Measurements from ENCODE around the gene ADGRG2.

ADGRG2 gene

GRCh38 chrX:18946157-18946556 lies 176.1 kb downstream of the ADGRG2 start:
- no peak overlapping the region for H3K4me3 ChIP-seq (replicated peaks in 1 of 2; ENCODE audit: low read depth in 2 of 2, low read length in 2 of 2)
- no peak for TF ChIP-seq CTCF (IDR thresholded peaks at IDR 0.05; ENCODE audit: low read depth, low read length)
- no peak for DNase-seq (ENCODE audit: low read depth in 2 of 2)

GRCh38 chrX:18945483-18945882 lies 176.8 kb downstream of the ADGRG2 start:
- no peak for DNase-seq (ENCODE audit: low read depth in 2 of 2)
- no peak for TF ChIP-seq CTCF (IDR thresholded peaks at IDR 0.05; ENCODE audit: low read depth, low read length)
- no peak overlapping the region for H3K4me3 ChIP-seq (replicated peaks in 1 of 2; ENCODE audit: low read depth in 2 of 2, low read length in 2 of 2)

- TF ChIP-seq CTCF (IDR thresholded peaks at IDR 0.05; ENCODE audit: low read depth, low read length), result no peak
- no peak for DNase-seq (ENCODE audit: low read depth in 2 of 2)
- no peak overlapping the region for H3K4me3 ChIP-seq (replicated peaks in 1 of 2; ENCODE audit: low read depth in 2 of 2, low read length in 2 of 2)
Observed at GRCh38 chrX:18944482-18944881, 177.8 kb downstream of the ADGRG2 start.

- DNase-seq (ENCODE audit: low read depth in 2 of 2), result no peak
- no peak overlapping the region for H3K4me3 ChIP-seq (replicated peaks in 1 of 2; ENCODE audit: low read depth in 2 of 2, low read length in 2 of 2)
- TF ChIP-seq CTCF (IDR thresholded peaks at IDR 0.05; ENCODE audit: low read depth, low read length), result no peak
Observed at GRCh38 chrX:18941896-18942295, 180.4 kb downstream of the ADGRG2 start.
